Loucy (cell line): ENCODE measurements around the gene GLT1D1.

Experiments used
- H2AFZ ChIP-seq: fragments of 200-600 bp; sonication (generic); 2 replicates; pipeline ENCODE4 v1.6.0; 2016; ENCODE audit warnings: antibody characterized with exemption, mild to moderate bottlenecking, low read length, moderate library complexity
- H3F3A ChIP-seq: fragments of 200-600 bp; 2 replicates; pipeline ENCODE4 v1.6.0; 2016; ENCODE audit warnings: antibody characterized with exemption, low read depth, mild to moderate bottlenecking
- H3K27me3 ChIP-seq: fragments of 200-600 bp; sonication (generic); 2 replicates; pipeline ENCODE4 v1.6.1; 2014; ENCODE audit warnings: low read length, mild to moderate bottlenecking; ENCODE audit not compliant: insufficient read depth, poor library complexity, severe bottlenecking
- H3K36me3 ChIP-seq: fragments of 200-600 bp; sonication (generic); 2 replicates; pipeline ENCODE4 v1.6.1; 2016; ENCODE audit warnings: low read length; ENCODE audit not compliant: insufficient read depth
- H3K4me1 ChIP-seq: fragments of 200-600 bp; sonication (generic); 2 replicates; pipeline ENCODE4 v1.5.1; 2014; ENCODE audit warnings: low read length, mild to moderate bottlenecking; ENCODE audit not compliant: insufficient read depth, poor library complexity, severe bottlenecking
- H3K4me2 ChIP-seq: fragments of 200-600 bp; sonication (generic); 2 replicates; pipeline ENCODE4 v1.6.0; 2014; ENCODE audit warnings: antibody characterized with exemption, low read length, low read depth, mild to moderate bottlenecking; ENCODE audit not compliant: poor library complexity, severe bottlenecking
- H3K4me3 ChIP-seq: fragments of 200-600 bp; sonication (generic); 2 replicates; pipeline ENCODE4 v1.5.1; 2014; ENCODE audit warnings: low read length, mild to moderate bottlenecking, mixed read lengths; ENCODE audit not compliant: poor library complexity, severe bottlenecking
- H3K79me2 ChIP-seq: fragments of 200-600 bp; sonication (generic); 2 replicates; pipeline ENCODE4 v1.6.1; 2014; ENCODE audit warnings: low read length; ENCODE audit not compliant: insufficient read depth
- H3K9ac ChIP-seq: fragments of 200-600 bp; sonication (generic); 2 replicates; pipeline ENCODE4 v1.6.0; 2014; ENCODE audit warnings: mild to moderate bottlenecking, low read depth, low read length, moderate library complexity; ENCODE audit not compliant: poor library complexity, severe bottlenecking
- H3K9me2 ChIP-seq: fragments of 200-600 bp; sonication (generic); replicated peaks from 2 replicates; pipeline ENCODE4 v1.6.1; 2016; ENCODE audit warnings: low read depth, low read length, mixed read lengths
- H3K9me3 ChIP-seq: fragments of 200-600 bp; sonication (generic); 2 replicates; pipeline ENCODE4 v1.6.1; 2014; ENCODE audit warnings: mild to moderate bottlenecking, antibody characterized with exemption, low read length, low read depth; ENCODE audit not compliant: insufficient read depth
- H4K20me1 ChIP-seq: fragments of 200-600 bp; sonication (generic); 2 replicates; pipeline ENCODE4 v1.6.0; 2014; ENCODE audit warnings: antibody characterized with exemption, low read length, mild to moderate bottlenecking; ENCODE audit not compliant: insufficient read depth, poor library complexity, severe bottlenecking
- EZH2phosphoT487 ChIP-seq: fragments of 200-600 bp; IDR thresholded peaks from 2 replicates; pipeline ENCODE4 v1.6.1; 2018; ENCODE audit warnings: antibody characterized with exemption, mild to moderate bottlenecking, moderate library complexity, borderline replicate concordance
- TF ChIP-seq, protein P1 (sequence below): fragments of 200-600 bp; sonication (generic); conservative IDR thresholded peaks from 2 replicates; pipeline ENCODE4 v1.5.1; 2014; ENCODE audit warnings: mild to moderate bottlenecking, antibody characterized with exemption, low read length

GLT1D1 gene

DNA sequence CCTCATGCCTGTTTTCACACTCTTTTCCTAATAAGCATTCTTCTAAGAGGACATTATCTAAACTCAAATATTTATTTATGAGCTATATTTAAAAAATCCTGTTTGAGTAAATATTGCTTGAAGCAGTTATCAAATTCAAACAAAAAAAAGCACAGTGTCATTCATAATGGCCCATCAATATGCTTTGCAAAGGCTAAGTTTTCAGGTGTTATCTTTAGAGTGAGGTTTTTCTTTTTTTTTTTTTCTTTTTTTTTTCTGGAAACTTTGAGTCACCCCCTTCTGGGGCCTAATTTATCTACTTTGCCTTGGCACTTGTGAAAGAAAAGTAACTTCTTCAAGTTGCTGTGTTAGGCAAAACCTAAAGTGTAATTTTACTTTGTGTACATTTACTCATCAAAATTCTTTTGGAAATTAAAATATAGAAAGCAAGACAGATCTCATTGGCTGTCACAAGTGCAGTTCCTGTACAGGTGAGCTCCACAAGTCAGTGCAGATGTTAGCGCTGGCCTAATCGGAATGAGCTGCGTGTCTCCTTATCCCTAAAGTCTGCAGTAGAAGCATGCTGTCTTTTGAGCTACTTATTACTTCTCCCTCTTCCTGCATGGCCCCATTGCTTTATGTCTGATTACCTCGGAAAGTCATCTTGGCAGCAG, 53.3 kb downstream of the GLT1D1 start:
- Histone ChIP-seq H3K4me2 (no peak overlapping the region), H3K4me1 (no peaks in the 10 kb centered on the region)

DNA sequence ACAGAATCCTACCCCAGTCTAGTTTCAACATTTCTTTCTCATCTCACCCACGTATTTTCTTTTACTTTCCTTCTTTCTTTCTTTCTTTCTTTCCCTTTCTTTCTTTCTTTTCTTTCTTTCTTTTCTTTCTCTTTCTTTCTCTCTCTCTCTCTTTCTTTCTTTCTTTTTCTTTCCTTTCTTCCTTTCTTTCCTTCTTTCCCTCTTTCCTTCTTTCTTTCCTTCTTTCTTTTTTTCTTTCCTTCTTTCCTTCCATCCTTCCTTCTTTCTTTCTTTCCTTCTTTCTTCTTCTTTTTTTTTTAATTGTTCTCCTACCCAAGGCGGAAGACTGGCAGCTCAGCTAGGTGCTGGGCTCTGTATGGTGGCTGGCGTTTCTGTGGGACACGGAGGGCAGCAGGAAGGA, 55.0 kb downstream of the GLT1D1 start:
- H3K27me3 ChIP-seq, result no peaks in the 10 kb centered on the region

More for the DNA sequence above, 53.3 kb downstream of the GLT1D1 start:
- Histone ChIP-seq H3F3A (no peaks in the 10 kb centered on the region), H3K27me3 (no peaks in the 10 kb centered on the region), H3K9me2 (no peaks in the 10 kb centered on the region), H2AFZ (no peak overlapping the region), H3K9me3 (no peaks in the 10 kb centered on the region), H3K9ac (no peak overlapping the region), H3K4me3 (no peak overlapping the region), H4K20me1 (no peaks in the 10 kb centered on the region), H3K79me2 (no peaks in the 10 kb centered on the region), H3K36me3 (no peaks in the 10 kb centered on the region)
- no peak for TF ChIP-seq EZH2phosphoT487
- TF ChIP-seq, protein P1, sequence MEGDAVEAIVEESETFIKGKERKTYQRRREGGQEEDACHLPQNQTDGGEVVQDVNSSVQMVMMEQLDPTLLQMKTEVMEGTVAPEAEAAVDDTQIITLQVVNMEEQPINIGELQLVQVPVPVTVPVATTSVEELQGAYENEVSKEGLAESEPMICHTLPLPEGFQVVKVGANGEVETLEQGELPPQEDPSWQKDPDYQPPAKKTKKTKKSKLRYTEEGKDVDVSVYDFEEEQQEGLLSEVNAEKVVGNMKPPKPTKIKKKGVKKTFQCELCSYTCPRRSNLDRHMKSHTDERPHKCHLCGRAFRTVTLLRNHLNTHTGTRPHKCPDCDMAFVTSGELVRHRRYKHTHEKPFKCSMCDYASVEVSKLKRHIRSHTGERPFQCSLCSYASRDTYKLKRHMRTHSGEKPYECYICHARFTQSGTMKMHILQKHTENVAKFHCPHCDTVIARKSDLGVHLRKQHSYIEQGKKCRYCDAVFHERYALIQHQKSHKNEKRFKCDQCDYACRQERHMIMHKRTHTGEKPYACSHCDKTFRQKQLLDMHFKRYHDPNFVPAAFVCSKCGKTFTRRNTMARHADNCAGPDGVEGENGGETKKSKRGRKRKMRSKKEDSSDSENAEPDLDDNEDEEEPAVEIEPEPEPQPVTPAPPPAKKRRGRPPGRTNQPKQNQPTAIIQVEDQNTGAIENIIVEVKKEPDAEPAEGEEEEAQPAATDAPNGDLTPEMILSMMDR, result no peak

DNA sequence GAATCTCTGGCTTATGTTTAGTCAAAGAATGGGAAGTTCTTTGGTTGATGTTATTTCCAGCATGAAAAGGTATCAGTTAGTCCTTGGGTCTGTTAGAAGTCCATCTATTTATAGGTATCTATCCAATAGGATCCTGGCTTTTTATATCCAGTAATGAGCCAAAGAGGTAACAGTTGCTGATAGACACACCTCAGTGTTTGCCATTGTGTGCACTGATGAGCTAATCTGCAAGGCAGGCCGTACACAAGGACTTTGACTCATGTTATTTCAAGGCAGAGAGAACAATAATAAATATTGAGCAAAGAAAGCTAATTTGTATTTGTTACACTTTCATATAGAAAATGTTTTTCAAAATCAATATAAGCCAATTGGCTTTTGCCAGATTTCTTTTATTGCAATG, 56.4 kb downstream of the GLT1D1 start:
- no peak overlapping the region for H3K4me3 ChIP-seq
- no peaks in the 10 kb centered on the region for H3K27me3 ChIP-seq
- H2AFZ ChIP-seq, result no peak overlapping the region
- peaks cover 8% of the 10 kb centered on the region for H3K4me1 ChIP-seq
- H3K4me2 ChIP-seq, result no peak overlapping the region
- H3K79me2 ChIP-seq, result no peaks in the 10 kb centered on the region
- H3K9me3 ChIP-seq, result no peaks in the 10 kb centered on the region
- H3K9me2 ChIP-seq, result no peaks in the 10 kb centered on the region
- H3K36me3 ChIP-seq, result no peaks in the 10 kb centered on the region
- no peak overlapping the region for H3K9ac ChIP-seq
- H4K20me1 ChIP-seq, result no peaks in the 10 kb centered on the region
- TF ChIP-seq, protein P1, result no peak
- TF ChIP-seq EZH2phosphoT487, result no peak
- no peaks in the 10 kb centered on the region for H3F3A ChIP-seq

More for the DNA sequence above, 55.0 kb downstream of the GLT1D1 start:
- Histone ChIP-seq H3K9me2 (no peaks in the 10 kb centered on the region), H4K20me1 (no peaks in the 10 kb centered on the region), H3K79me2 (no peaks in the 10 kb centered on the region), H3K4me3 (no peak overlapping the region), H3K9me3 (no peaks in the 10 kb centered on the region), H3K9ac (no peak overlapping the region), H3K4me2 (no peak overlapping the region), H3F3A (no peaks in the 10 kb centered on the region), H3K36me3 (no peaks in the 10 kb centered on the region), H3K4me1 (no peaks in the 10 kb centered on the region), H2AFZ (no peak overlapping the region)
- TF ChIP-seq, protein P1, result no peak
